GM18507 (cell line): ENCODE measurements around the gene SNX9.
"Not testable (repeated sequence)": the region's sequence is repeated elsewhere in the genome, so short reads cannot be mapped to it uniquely, and the experiment has no call there.

Experiments used
- DNase-seq: peaks from one replicate; pipeline ENCODE4 v3.0.0; 2011; ENCODE audit warnings: low read depth; ENCODE audit not compliant: insufficient read length; ENCODE audit errors: extremely low spot score
- FAIRE-seq: peaks from 2 replicates; lab custom pipeline; 2011; peaks lifted over from hg19 to GRCh38; lab: Jason Lieb, UNC

The SNX9 gene

DNA sequence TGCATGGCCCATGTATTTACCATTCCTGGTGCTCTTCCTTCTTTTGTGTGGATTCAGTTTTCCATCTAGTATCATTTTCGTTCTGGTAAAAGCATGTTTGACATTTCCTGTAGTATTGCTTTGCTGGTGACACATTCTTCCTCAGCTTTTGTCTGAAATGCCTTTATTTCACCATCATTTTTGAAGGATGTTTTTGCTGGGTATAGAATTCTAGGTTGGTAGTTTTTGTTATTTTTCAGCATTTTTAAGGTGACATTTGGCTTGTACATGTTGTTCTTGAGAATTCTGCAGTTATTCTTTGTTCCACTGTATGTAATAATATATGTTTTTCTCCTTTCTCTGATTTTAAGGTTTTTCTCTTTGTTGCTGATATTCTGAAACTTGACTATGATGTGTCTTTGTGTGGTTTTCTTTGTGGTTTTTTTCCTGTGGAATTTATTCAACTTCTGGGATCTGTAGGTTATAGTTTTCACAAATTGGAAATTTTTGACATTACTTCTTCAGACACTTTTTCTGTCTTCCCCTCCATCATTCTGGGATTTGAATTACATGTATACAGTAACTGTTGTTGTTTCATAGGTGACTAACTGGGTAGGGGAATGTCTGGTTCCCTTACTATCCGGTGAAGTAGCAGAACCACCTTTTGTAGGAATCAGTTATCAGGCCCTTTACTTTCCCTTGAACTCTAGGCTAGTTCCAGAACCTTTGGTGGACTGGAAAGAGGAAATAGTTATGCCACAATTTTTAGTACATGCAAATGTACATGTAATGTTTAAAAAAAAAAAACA is 30.2 kb downstream of the SNX9 start:
- DNase-seq, result no peak

DNA sequence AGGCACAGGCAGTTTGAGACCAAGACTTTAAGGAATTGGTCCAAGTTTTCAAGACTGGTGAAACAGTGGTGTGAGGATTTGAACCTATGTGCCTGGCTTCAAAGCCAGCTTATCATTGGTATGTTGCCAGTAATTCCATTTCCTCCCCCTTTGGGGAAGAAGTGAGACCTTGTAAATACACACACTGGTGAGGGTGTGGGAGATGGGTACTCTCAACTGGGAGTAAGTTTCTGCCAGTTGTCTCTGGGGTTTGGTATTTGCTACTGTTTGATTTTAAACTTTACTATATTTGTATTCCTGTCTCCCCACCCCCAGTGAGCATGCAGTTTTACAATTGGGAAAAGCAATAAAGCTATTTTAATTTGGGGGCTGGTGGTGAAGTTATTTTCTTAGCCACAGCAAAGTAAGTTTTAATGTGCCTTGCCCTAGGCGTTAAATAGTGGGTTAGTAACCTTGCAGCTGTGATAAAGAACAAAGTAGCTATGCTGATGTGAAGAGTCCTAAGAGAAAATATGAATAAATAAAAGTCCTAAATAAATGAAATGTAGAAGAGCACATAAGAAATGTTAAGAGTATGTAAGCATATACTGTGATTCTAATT is 31.0 kb downstream of the SNX9 start:
- DNase-seq (no peak), FAIRE-seq (no peak)

More for the DNA sequence above, 30.2 kb downstream of the SNX9 start:
- FAIRE-seq, result no peak

DNA sequence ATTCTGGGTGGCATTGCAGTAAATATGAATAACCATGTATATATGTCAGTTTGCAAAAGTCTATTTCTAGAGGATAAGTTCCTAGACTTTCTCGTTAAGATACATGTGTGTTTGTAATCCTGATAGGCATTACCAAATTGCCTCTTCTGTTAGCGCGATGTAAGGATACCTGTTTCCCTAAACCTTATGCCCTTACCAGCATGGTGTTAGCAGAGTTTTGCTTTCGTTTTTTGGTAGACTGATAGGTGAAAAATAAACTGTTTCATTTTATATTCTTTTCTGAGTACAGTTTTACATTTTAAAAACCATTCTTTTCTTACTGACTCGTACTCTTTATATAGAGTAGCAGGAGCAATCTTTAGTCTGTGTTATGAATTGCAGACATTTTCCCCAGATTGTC is 32.3 kb downstream of the SNX9 start:
- peak; percentile 31 for FAIRE-seq
- DNase-seq, result no peak

DNA sequence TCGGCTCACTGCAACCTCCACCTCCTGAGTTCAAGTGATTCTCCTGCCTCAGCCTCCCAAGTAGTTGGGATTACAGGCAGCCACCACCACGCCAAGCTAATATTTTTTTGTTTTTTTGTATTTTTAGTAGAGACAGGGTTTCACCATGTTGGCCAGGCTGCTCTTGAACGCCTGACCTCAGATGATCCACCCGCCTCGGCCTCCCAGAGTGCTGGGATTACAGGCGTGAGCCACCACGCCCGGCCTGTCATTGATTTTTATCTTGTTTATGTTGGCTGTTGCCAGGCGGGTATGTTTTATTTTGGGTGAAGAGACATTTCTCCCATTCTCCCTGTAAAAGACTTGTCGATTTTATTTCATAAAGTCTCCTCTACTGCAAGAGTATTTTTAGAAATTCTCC is 32.8 kb downstream of the SNX9 start:
- not testable (repeated sequence) for DNase-seq, FAIRE-seq

DNA sequence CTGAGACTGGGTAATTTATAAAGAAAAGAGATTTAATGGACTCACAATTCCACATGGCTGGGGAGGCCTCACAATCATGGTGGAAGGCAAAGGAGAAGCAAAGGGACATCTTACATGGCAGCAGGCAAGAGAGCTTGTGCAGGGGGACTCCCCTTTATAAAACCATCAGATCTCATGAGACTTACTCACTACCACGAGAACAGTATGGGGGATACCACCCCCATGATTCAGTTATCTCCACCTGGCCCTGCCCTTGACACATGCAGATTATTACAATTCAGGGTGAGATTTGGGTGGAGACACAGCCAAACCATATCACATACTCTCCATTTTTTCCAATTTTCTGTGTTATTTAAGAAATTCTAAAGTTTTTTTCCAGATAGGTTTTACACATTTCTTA is 35.6 kb downstream of the SNX9 start:
- FAIRE-seq, DNase-seq: not testable (repeated sequence)

DNA sequence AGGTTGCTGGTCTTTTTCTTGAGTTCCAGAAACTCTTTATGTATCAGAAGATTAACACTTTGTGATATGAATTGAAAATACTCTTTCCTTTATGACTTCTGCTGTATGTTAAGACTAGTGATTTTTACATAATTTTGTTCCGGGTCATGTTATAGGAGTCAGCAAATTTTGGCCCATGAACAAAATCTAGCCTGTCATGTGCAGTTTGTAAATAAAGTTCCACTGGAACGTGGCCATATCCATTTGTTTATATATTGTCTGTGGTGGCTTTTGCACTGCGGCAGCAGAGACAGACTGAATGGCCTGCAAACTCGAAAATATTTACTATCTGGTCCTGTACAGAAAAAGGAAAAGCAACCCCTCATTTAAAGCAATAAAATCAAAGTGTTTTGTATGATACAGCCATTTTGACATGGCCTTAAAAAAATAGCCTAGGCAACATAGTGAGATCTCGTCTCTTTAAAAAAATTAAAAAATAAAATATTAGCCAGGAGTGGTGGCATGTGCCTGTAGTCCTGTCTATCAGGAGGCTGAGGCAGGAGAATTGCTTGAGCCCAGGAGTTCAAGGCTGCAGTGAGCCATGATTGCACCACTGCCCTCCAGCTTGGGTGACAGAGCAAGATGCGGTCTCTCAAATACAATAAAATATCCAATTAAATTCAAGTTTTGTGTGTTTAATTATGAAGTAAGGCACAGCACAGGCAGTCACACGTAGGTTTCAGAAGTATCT is 36.9 kb downstream of the SNX9 start:
- DNase-seq (no peak), FAIRE-seq (no peak)

DNA sequence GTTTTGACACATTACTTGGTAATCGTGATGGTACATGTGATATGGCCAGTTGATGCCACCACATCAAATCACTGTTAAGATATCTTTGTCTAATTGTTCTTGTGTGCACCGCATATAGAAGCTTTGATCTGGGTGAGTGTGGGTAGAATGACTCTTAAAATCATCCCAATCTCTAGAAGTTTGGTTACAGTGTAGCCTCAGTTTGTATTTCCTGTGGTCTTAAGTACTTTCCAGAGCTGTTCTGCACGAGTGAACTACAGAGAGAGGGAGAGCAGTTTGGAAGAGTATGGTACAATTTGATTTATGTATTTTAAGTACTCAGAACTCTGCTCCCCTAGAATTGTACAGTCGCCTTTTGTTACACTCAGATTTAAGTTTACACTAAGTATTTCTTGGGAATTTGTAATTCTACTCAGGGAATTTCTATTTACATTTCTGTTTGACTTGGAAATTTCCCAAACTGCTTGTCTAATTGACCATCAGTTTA is 37.5 kb downstream of the SNX9 start:
- DNase-seq (no peak), FAIRE-seq (no peak)

DNA sequence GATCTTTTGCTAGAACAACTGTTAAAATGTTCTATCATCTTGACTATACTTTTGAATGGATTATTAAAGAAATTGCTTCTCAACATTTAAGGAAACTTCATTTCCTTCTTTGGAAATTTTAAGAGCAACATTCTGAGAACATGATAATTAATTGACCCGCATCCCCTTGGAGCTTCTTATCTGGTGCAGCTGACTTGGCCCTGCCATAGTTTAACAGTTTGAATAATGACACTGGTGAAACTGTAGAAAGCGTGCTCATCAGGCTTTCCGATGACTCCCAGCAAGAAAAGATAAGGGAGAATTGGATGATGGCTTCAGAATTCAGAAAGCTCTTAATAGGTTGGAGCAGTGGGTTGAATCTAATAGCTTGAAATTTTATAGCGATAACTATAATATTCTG is 38.1 kb downstream of the SNX9 start:
- DNase-seq (no peak), FAIRE-seq (no peak)

DNA sequence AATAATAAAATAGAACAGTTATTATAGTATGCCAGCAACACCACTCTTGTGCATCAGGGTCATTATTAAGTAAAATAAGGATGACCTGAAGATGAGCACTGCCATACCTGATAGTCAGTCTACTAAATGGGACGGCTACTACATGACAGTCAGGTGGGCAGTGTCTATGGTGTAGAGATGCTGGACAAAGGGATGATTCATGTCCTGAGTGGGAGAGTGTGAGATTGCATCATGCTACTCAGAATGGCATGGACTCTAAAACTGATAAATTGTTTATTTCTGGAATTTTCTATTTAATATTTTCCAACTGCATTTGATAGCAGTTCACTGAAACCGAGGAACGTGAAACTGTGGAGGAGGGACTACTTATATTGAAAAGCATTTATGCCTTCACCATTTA is 38.8 kb downstream of the SNX9 start:
- DNase-seq (no peak), FAIRE-seq (no peak)

DNA sequence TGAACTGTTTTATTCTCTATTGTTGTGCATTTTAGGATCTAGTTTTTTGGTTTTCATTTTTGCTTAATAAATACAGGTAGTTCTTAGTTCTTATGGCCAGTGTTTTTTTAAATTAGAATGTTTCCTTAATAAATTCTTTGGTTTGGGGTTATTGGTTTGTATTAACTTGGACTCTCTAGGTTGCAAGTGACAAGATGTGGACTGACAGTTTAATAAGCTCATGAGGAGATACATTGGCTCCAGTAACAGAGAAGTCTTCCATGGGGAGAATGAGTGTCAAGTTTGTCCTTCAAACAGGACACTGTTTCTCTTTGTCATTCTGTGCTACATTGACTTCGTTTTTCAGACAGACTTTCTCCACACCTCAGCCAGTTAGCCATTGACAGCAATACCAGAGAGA is 39.7 kb downstream of the SNX9 start:
- DNase-seq, result no peak

DNA sequence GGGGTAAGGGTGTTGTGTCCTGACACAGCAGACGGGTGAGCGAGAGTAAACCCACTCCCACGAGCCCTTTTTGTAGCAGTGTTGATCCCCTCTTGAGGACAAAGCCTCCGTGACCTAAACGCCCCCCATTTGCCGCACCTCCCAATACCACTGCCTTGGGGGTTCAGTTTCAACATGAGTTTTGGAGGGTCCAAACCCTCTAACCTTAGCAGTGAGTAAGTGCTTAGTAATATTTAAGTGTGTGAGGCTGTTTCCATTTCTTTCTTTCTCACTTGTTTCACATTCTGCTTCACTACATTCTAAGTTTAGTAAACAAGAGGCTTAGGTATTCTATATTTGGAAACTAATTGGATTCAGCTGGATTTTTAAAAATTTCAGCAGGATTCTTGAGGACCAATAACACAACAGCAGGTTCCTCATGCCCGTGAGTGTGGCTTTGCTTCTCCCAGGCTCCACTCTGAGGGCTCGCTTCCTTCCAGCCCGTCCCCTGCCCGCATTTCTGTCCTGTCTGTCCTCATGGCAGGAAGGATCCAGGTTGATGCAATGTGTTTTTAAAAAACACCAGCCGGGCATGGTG is 41.2 kb downstream of the SNX9 start:
- DNase-seq (no peak), FAIRE-seq (no peak)

More for the DNA sequence above, 39.7 kb downstream of the SNX9 start:
- no peak for FAIRE-seq

DNA sequence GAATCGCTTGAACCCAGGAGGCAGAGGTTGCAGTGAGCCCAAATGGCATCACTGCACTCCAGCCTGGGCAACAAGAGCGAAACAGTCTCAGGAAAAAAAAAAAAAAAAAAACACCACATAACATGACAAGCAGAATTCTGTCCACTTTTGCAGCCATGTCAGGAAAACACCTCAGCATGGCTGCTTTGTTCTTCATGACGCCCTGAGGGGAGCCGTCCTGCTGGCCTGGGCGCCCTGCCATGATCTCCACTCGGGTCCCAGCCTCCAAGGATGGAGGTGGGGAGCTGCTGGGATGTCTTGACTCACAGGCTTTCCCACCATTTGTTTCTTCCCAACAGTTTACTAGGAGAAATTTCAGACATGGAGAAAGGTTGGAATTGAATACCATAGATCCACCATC is 42.2 kb downstream of the SNX9 start:
- no peak for FAIRE-seq
- no peak for DNase-seq

DNA sequence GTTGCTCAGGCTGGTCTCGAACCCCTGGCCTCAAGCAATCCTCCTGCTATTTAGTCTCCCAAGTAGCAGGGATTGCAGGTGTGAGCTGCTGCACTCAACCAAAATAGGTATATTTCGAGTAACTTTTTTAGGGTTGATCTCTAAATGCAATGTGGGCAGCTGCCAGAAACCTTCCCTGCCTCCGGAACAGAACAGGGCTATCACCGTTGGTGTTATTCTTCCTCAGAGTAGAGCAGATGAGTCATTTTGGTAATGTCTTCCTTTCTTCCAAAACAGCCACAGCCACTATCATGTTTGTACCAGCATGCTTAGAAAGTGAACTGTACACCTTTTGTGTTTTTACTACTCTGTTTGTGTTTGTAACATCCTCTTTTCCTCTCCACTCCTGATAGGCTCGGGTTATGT is 44.1 kb downstream of the SNX9 start:
- no peak for DNase-seq
- no peak for FAIRE-seq

DNA sequence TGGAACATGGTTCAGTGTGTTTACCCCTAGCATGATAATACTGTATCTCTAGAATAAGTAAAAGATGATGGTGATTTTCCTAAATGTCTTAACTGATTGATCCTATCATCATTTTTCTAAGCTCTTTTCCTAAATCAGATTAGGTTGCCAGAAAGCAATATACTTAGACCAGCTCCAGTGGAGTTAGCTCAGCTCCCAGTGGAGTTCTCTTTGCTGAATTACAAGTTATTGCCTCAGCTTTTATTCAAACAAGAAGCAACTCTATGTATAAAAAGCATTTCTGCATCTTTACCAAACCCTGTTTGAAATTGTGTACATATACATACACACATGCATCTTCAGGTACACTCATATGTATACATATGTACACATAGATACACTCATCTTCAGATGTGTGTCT is 44.9 kb downstream of the SNX9 start:
- FAIRE-seq, result no peak
- no peak for DNase-seq

DNA sequence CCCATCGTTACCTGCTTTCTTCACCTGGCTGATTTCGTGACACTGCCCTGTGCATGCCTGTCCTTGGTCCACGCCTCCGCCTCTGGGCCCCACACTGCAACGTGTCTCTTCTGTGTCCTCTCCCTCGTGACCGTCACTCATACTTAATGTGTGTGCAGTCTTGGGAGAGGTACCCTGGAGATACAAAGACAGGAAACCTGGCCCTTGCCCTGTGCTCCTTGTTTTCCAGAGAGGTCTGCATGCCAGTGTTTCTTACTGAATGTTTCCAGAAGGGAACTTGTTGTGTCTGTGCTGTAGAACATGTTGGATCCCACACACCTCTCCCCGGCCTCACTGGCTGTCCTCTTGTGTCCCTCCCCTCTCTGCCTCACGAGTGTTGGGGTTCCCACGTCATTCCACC is 45.8 kb downstream of the SNX9 start:
- FAIRE-seq (no peak), DNase-seq (no peak)

DNA sequence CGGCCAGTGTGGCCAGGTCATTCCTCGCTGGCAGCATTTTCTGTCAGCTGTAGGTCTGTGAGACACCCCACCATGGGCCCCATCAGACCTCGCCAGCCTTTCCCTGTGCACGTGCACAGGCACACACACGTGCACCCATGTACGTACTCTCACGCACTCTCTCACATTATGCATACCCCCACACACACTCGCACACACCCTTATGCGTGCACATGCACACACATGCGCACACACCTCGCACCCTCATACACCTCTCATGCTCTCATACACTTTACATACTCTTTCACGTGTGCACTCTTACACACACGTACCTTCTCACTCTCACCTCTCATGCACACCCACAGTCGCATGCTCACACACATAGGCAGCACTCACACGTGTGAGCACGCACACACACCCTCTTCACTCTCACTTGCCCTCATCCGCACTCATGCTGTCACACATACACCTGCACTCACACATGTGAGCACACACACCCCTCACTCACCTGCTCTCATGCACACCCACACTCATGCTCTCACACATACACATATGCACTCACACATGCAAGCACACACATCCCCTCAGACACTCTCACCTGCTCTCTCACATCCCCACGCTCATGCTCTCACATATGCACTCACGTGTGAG is 46.7 kb downstream of the SNX9 start:
- no peak for FAIRE-seq
- DNase-seq, result no peak

DNA sequence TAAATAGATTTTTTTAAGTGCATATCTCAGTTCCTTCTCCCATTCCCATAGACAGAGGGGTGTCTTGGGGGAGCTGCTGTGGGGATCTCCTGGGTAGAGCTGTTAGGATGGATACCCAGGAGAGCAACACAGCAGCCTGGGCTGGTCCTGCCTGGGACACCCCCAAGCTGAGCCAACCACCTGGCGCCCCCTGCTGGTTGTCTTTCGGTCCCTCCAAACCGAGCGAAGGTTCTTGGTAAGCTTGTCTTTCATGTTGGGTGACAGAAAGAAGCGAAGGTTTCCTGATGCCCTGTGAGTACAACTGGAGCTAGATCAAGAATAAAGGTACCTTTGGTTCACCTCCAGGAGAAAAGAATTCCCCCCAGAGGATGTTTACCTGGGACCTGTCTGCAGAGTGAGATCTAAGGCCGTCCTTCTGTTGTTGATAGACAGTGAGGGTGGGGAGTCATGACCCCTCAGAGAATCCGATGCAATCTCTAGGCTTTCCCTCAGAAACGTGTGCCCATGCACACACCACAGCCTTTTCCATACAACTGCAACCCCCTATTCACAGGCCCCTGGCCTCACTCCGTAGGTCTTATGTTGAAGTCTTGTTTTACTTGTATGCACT is 50.8 kb downstream of the SNX9 start:
- FAIRE-seq (peak; percentile 90), DNase-seq (peak; percentile 37)

DNA sequence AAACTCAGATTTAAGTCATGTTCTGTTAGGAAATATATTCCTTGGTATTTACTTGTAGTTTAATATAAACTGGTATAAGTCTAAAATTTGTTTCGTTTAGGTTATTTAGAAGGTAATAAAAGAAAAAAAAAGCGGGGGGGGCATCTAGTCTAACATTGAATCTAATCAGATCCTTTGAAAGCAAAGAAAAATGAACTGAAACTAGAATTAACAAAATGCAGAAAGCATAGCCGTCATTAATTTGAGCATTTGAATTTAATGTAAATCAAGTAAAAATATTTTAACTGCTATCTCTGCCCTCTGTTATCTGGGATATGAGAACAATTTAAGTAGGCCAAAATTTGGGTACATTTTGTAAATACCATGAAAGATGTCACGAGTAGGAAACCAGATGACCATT is 54.1 kb downstream of the SNX9 start:
- DNase-seq (no peak), FAIRE-seq (peak; percentile 31)
